ENCODE results near the gene NKAIN4.
"Not testable (repeated sequence)": the region's sequence is repeated elsewhere in the genome, so short reads cannot be mapped to it uniquely, and the experiment has no call there.

Gene NKAIN4

DNA sequence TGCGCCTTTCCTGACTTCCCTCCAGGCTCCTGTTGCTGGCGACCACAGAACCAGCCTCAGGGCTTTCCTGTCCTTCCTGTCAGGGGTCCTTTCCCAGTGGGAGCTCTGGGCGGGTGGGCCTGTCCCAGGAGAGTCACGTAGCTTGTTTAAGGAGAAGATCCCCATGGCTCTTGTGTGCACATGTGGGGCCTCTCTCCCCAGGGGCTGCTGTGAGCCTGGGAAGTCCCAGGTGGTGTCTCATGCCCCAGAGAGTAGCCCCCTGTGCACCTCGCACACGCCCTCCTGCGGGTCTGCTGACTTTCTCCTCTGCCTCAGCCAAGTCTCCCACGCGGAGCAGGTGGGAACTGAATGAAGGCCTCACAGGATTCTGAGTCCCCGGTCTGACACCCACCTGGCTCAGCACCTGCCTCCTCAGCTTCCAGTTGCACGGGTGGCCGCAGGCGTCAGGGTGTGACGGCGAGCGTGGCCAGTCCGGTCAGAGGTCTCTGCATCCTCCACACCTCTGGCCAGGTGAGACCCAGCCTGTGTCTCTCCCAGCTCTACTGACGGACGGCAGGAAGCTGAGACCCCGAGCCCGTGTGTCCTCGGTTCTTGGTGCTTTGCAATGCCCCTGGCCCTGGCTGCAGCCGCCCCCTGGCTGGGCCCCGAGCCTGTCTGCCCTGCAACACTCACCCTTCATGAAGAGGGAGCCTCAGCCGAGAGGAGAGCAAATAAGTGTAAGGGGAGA is 5.6 kb upstream of the NKAIN4 start:
- Mint-ChIP-seq H3K36me3 (ENCODE audit: low read depth) (no peaks in the 10 kb centered on the region), H3K27ac (no peak overlapping the region), H3K4me1 (ENCODE audit: low read depth) (no peaks in the 10 kb centered on the region), H3K9me3 (no peaks in the 10 kb centered on the region), H3K4me3 (no peak overlapping the region), H3K27me3 (peaks cover 39% of the 10 kb centered on the region)

DNA sequence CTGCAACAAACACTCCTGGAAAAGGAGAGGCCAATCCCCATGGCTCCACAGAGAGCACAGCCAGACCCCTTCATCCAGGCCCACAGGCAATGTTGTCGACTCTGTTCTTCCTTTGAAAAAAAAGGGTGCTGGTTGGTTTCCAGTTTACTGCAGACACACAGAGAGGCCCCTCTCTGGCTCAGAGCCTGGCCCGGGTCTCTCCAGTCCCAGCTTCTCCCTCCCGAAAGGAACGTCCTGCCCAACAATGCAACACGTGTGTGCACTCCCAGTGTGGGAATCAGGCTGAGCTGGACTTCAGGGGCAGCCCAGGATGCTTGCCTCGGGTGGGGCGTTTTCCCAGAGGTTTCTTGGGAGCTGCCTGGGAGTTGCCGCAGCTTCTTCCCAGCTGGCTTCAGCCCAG is 4.5 kb upstream of the NKAIN4 start:
- no peak overlapping the region for H3K4me3 Mint-ChIP-seq
- H3K4me1 Mint-ChIP-seq (ENCODE audit: low read depth): no peaks in the 10 kb centered on the region
- H3K27ac Mint-ChIP-seq: no peak overlapping the region
- H3K36me3 Mint-ChIP-seq (ENCODE audit: low read depth): no peaks in the 10 kb centered on the region
- no peaks in the 10 kb centered on the region for H3K9me3 Mint-ChIP-seq
- H3K27me3 Mint-ChIP-seq: peaks cover 36% of the 10 kb centered on the region

DNA sequence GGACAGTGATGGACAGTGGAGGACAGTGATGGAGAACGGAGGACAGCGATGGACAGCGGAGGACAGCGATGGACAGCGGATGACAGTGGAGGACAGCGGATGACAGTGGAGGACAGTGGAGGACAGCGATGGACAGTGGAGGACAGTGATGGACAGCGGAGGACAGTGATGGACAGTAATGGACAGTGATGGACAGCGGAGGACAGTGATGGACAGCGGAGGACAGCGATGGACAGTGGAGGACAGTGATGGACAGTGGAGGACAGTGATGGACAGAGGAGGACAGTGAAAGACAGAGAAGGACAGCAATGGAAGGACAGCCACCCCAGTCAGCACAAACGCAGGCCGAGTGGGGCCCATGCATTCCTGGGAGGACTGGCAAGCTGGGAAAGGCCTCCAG is 3.4 kb upstream of the NKAIN4 start:
- H3K27me3 Mint-ChIP-seq: peaks cover 39% of the 10 kb centered on the region
- H3K4me3 Mint-ChIP-seq: no peak overlapping the region
- H3K27ac Mint-ChIP-seq: peak overlapping the region; percentile 37
- H3K36me3 Mint-ChIP-seq (ENCODE audit: low read depth): no peaks in the 10 kb centered on the region
- no peaks in the 10 kb centered on the region for H3K4me1 Mint-ChIP-seq (ENCODE audit: low read depth)
- H3K9me3 Mint-ChIP-seq: no peaks in the 10 kb centered on the region

DNA sequence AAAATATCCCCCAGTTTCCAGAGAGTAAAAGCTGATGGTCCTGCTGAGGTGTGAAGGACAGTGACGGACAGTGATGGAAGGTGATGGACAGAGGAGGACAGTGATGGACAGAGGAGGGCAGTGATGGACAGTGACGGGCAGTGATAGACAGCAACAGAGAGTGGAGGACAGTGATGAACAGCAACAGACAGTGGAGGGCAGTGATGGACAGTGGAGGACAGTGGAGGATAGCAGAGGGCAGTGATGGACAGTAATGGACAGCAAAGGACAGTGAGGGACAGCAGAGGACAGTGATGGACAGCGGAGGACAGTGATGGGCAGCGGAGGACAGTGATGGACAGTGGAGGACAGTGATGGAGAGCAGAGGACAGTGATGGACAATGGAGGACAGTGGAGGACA is 2.7 kb upstream of the NKAIN4 start:
- Mint-ChIP-seq H3K36me3 (ENCODE audit: low read depth) (no peaks in the 10 kb centered on the region), H3K4me1 (ENCODE audit: low read depth) (no peaks in the 10 kb centered on the region), H3K27me3 (peaks cover 43% of the 10 kb centered on the region), H3K9me3 (no peaks in the 10 kb centered on the region), H3K27ac (no peak overlapping the region), H3K4me3 (no peak overlapping the region)

DNA sequence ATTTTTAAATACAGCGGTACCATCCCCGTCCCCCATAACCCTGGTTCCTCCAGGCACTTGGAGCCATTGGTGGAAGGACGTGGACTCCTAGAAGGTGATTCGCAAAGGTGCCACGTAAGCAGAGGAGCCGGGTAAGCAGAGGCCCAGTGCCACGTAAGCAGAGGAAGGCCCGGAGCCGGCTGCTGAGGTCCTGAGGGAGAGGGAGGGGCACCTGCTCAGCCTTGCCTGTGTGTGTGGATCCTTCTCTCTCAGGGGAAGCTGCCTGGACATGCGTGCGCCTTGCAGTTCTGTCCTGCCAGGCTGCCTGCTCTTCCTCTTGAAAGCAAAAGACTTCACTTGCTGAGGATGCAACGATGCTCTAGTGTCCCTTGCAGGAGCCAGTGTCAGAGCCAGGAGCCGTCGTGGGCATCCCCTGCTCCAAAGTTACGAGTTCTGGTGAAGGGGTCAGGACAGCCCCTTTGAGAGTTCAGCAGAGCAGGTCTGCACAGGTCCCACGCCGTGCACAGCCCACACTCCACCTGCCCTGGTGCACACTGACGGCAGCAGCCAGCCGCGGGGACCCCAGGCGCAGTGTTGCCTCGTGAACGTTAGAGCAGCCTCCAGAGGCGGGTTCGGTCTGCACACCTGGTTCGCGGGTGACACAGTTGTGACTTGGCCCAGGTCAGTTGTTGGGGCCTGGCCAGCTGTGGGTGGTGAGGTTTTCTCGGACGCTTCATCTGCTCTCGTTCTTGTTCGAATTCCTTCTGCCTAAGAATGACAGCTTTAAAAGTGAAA is 1.9 kb upstream of the NKAIN4 start:
- no peaks in the 10 kb centered on the region for H3K9me3 Mint-ChIP-seq
- no peak overlapping the region for H3K27ac Mint-ChIP-seq
- no peaks in the 10 kb centered on the region for H3K4me1 Mint-ChIP-seq (ENCODE audit: low read depth)
- H3K4me3 Mint-ChIP-seq: no peak overlapping the region
- peaks cover 43% of the 10 kb centered on the region for H3K27me3 Mint-ChIP-seq
- no peaks in the 10 kb centered on the region for H3K36me3 Mint-ChIP-seq (ENCODE audit: low read depth)

DNA sequence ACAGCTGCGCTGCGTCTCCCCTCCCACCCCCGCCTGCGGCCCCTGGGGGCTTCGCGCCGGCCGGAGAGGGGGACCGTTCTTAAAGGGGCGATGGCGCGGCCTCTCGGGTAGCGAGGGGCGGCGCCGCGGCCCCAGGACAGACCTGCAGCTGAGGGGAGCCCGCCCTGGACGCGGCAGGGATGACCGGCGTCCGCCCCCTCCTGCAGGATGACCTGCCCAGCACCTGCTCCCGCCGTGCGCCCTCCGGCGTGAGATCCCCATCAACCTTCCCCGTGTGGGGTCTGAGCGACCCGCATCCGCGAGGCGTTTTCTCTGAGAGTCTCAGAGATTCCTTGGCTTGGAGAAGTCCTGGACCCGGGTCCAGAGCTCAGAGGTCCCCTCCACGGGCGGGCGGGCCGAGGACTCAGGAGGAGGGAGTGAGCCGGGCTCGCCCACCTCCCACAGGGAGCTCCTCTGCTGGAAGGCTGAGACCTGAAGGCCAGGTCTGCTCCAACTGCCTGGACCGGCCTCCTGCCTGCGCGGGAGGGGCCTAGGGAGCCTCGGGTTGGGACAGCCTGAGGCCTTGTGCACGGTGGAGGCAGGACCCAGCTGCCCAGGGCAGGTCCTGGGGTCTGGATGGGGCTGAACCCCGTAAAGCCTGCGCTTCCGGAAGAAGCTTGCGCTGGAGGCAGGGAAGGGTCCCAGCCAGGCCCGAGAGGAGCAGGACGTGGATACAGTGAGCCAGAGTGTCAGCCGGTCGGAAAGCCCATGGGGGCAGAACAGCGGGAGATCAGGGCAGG is 532 bp upstream of the NKAIN4 start:
- no peak overlapping the region for H3K27ac Mint-ChIP-seq
- H3K36me3 Mint-ChIP-seq (ENCODE audit: low read depth): no peaks in the 10 kb centered on the region
- H3K4me1 Mint-ChIP-seq (ENCODE audit: low read depth): no peaks in the 10 kb centered on the region
- H3K9me3 Mint-ChIP-seq: no peaks in the 10 kb centered on the region
- H3K4me3 Mint-ChIP-seq: no peak overlapping the region
- peaks cover 50% of the 10 kb centered on the region for H3K27me3 Mint-ChIP-seq

DNA sequence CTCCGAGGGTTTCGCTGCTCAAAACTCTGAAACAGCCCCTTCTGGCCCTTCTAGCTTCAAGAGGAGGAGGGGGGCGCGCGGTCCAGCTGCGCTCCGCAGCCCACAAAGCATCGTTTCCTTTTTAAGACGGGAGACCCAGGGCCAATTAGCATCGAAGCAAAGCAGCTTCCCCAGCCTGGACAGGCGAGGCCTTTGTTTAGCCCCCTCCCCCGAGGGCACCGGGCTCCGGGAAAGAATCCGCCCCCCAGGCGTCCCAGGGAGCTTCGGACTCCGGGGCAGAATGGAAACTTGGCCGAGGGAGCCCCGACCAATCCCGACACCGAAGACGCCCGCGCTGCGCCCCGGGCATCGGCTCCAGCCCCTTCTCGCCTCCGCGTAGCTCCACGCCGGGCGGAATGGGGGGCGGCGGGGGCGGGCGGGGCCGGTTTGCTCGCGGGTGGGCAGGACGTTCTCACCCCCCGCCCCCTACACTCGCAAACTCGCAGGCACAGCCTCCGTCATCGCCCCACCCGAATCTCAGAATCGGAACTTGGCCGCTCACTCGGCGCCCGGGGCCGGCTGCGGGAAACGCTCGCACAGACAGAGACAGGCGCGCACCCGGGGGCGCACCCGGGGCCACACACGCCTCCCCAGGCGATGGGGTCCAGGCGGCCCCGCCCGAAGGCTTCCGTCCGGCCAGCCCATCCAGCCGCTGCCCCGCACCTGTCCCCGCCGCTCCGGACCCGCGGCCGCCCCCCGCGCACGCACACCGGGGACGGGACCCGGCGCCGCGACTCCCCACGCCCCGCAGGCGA is 628 bp downstream of the NKAIN4 start:
- Mint-ChIP-seq H3K4me3 (no peak overlapping the region), H3K9me3 (no peaks in the 10 kb centered on the region), H3K36me3 (ENCODE audit: low read depth) (no peaks in the 10 kb centered on the region), H3K27me3 (peaks cover 55% of the 10 kb centered on the region), H3K27ac (no peak overlapping the region), H3K4me1 (ENCODE audit: low read depth) (no peaks in the 10 kb centered on the region)

DNA sequence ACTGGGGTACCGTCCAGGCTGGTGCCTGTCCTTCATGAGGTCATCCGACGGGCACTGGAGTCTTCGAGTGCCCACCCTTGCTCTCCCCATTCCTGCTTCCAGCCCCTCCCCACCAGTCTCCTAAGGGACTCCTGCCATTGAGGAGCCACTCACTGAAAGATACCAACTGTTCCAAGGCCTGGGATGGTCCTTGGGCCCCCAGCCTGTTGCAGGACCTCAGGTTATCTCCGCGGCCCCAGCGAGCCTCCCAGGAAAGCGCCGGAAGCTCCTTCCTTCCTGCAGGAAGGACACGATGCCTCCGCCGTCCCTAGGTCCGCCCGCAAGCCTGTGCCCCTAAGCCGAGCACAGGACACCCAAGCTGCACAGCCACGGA is 1.2 kb downstream of the NKAIN4 start:
- Mint-ChIP-seq H3K27me3 (peaks cover 58% of the 10 kb centered on the region), H3K27ac (no peak overlapping the region), H3K4me3 (peak overlapping the region; percentile 1), H3K4me1 (ENCODE audit: low read depth) (no peaks in the 10 kb centered on the region), H3K9me3 (no peaks in the 10 kb centered on the region), H3K36me3 (ENCODE audit: low read depth) (no peaks in the 10 kb centered on the region)

DNA sequence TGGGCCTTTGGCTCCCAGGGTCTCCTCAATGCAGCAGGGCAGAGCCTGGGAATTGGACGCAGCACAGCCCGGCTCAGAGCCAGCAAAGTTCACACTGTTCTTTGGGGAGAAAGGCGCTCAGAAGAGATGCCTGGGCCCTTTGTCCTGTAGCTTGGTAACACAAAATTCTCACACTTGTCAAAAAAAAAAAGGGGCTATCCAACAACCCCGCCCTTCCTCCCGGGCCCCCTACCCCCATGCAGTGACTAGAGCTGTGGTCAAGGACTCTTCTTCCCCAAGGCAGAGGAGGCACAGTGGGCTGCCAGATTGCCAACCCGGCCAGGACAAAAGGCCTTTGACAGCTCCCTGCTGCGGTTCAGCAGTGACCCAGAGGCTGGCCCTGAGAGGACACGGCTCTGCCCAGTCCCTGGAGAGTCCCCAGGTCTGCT is 2.0 kb downstream of the NKAIN4 start:
- Mint-ChIP-seq H3K9me3 (no peaks in the 10 kb centered on the region), H3K4me1 (ENCODE audit: low read depth) (no peaks in the 10 kb centered on the region), H3K27me3 (peaks cover 58% of the 10 kb centered on the region), H3K4me3 (no peak overlapping the region), H3K27ac (no peak overlapping the region), H3K36me3 (ENCODE audit: low read depth) (no peaks in the 10 kb centered on the region)

DNA sequence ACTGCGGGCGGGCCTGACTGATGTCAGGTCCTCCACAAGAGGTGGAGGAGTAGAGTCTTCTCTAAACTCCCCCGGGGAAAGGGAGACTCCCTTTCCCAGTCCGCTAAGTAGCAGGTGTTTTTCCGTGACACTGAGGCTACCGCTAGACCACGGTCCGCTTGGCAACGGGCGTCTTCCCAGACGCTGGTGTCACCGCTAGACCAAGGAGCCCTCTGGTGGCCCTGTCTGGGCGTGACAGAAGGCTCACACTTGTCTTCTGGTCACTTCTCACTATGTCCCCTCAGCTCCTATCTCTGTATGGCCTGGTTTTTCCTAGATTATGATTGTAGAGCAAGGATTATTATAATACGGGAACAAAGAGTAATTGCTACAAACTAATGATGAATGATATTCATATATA is 2.9 kb downstream of the NKAIN4 start:
- H3K9me3 Mint-ChIP-seq; H3K36me3 Mint-ChIP-seq (ENCODE audit: low read depth); H3K4me3 Mint-ChIP-seq; H3K27ac Mint-ChIP-seq; H3K4me1 Mint-ChIP-seq (ENCODE audit: low read depth): not testable (repeated sequence)
- peaks cover 50% of the 10 kb centered on the region for H3K27me3 Mint-ChIP-seq

DNA sequence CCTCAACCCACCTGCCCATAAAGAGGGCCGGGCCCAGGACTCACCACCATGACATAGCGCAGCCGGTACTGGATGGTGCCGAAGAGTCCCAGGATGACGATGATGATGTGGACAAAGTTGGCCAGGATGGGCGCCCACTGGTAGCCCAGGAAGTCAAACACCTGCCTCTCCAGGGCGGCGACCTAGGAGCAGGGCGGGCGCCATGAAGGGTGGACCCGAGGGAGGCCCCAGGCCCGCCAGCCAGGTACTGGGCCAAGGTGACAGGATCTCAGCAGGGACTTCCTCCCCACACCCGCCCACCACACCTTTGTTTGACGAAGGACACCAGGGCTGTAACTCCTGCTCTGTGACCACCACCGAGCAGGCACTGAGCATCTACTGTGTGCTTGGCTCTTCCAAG is 4.4 kb downstream of the NKAIN4 start:
- no peak overlapping the region for H3K4me3 Mint-ChIP-seq
- peaks cover 35% of the 10 kb centered on the region for H3K27me3 Mint-ChIP-seq
- H3K36me3 Mint-ChIP-seq (ENCODE audit: low read depth): no peaks in the 10 kb centered on the region
- no peaks in the 10 kb centered on the region for H3K9me3 Mint-ChIP-seq
- no peak overlapping the region for H3K27ac Mint-ChIP-seq
- H3K4me1 Mint-ChIP-seq (ENCODE audit: low read depth): no peaks in the 10 kb centered on the region

DNA sequence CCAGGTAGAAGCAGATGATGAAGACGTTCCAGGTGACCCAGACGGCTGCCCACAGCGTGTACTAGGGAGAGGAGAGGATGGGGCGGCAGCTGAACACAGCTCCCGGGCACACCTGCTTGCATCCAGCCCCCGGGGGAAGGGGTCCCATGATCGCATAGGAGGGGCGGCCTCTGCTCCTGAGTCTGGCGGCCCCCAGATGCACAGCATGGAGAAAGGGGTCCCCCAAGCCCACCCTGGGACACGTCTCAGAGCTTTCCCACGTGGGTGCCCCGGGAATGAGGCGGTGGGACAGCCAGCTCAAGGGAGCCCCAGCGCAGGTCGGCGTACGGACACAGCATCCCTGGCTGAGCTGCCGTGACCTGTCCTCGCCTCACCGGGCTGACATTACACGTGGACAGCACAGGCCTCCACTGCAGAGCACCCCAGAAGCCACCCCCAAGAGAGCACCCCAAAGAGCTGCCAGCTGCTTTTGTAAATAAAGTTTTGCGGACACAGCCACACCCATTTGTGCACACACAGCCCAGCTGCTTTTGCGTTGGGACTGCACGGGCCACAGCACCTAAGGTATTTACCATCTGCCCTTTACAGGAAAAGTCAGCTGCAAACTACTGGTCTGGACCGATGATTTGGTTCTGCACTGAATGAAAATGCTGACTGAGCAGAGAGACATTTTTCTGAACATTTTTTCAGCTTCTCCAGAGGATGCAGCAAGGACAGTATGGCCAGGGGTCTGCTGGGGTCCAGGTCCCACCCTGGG is 5.2 kb downstream of the NKAIN4 start:
- H3K36me3 Mint-ChIP-seq (ENCODE audit: low read depth): no peaks in the 10 kb centered on the region
- no peak overlapping the region for H3K4me3 Mint-ChIP-seq
- H3K27ac Mint-ChIP-seq: no peak overlapping the region
- H3K4me1 Mint-ChIP-seq (ENCODE audit: low read depth): no peaks in the 10 kb centered on the region
- peaks cover 32% of the 10 kb centered on the region for H3K27me3 Mint-ChIP-seq
- no peaks in the 10 kb centered on the region for H3K9me3 Mint-ChIP-seq

DNA sequence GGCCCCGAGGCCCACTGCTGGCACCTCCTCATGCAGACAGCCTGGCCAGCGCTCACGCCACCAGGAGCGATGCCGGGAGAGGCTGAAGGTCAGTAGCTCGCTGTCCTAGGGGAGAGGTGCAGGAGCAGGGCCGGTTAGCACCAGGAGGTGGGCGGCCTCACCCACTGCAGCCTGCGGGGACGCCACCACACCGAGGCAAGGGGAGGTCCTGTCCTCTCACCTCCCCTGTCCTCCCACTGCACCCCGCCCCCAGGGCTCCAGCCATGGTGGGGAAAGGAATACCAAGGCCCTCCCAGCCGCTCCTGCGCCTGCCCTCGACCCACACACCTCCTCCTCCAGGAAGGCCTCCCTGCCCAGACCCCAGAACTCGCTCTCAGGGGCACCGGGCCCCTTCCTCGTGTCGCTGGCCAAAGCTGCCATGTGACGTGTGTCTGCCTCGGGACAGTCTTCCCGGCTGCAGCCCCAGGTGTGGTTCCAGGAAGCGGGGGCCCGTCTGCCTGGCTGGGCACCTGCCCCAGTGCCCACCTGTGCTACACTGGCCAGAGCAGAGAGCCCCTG is 6.5 kb downstream of the NKAIN4 start:
- Mint-ChIP-seq H3K4me1 (ENCODE audit: low read depth) (no peaks in the 10 kb centered on the region), H3K36me3 (ENCODE audit: low read depth) (no peaks in the 10 kb centered on the region), H3K4me3 (no peak overlapping the region), H3K27me3 (peaks cover 28% of the 10 kb centered on the region), H3K9me3 (no peaks in the 10 kb centered on the region), H3K27ac (no peak overlapping the region)
